K562 (cell line): Measurements from ENCODE around the gene SPTA1. TPM values are rescaled to one million over a fixed set of nuclear protein-coding genes. Genes with fewer than 3 reads are reported as not detected.
A peak's percentile ranks its signal among the peaks of the same experiment; 100 is the strongest.

ENCODE experiments used
- ATAC-seq: fragments of 200-7000 bp; cut with Tn5 transposase; 3 replicates; pipeline ENCODE4 v1.9.1; 2020; ENCODE audit warnings: moderate library complexity
- BruUV-seq: library from RNA; stranded (reverse); fragments of 400-500 nt; replicated peaks from 2 replicates; lab custom pipeline; 2021; lab: Mats Ljungman, UMichigan
- CTCF ChIA-PET: fragments of 300-600 bp; formaldehyde crosslinking; extraction: SDS; loops from one replicate; lab custom pipeline; 2021; ENCODE audit warnings: low intra/inter-chr PET ratio; lab: Yijun Ruan, JAX
- POLR2A ChIA-PET: fragments of 300-600, 350-650 bp; sonication (Branson Sonifier 250); formaldehyde crosslinking; extraction: SDS; loops from one replicate; lab custom pipeline; 2021; ENCODE audit warnings: antibody characterized with exemption, inconsistent platforms; lab: Yijun Ruan, JAX
- DNase-seq, 4 experiments: peaks; one replicate each; pipeline versions ENCODE4 v3.0.0 to v3.0.0-alpha.2; 2011 to 2018; ENCODE audit warnings: low spot score in 3 of 4, mixed read lengths in 3 of 4; ENCODE audit errors: extremely low read depth in 1 of 4
- FAIRE-seq: peaks from 2 replicates; lab custom pipeline; 2011; peaks lifted over from hg19 to GRCh38; lab: Jason Lieb, UNC
- H2AFZ ChIP-seq: 2 replicates; pipeline ENCODE4 v1.6.0; 2011; ENCODE audit warnings: low read depth, low read length, control low read depth, inconsistent platforms
- H3K27ac ChIP-seq: fragments of 200-600 bp; 3 replicates; pipeline ENCODE4 v1.8.0; 2011; ENCODE audit warnings: low read depth, mild to moderate bottlenecking, control low read depth, inconsistent platforms, low read length, moderate library complexity, mixed read lengths; ENCODE audit errors: extremely low read depth
- H3K27me3 ChIP-seq, 2 experiments: fragments of 300-600 bp in 1 of 2; 2 replicates in 1 of 2; 3 replicates in 1 of 2; pipeline versions ENCODE4 v1.6.0 to v1.8.0; 2011; ENCODE audit warnings: inconsistent platforms in 2 of 2, low read length in 2 of 2, mild to moderate bottlenecking in 1 of 2, mixed read lengths in 1 of 2, moderate library complexity in 1 of 2; ENCODE audit not compliant: control insufficient read depth in 2 of 2, insufficient read depth in 2 of 2
- H3K36me3 ChIP-seq: fragments of 300-600 bp; 3 replicates; pipeline ENCODE4 v1.8.0; 2011; ENCODE audit warnings: mild to moderate bottlenecking, low read length, inconsistent platforms; ENCODE audit not compliant: control insufficient read depth, insufficient read depth
- H3K4me1 ChIP-seq, 2 experiments: fragments of 200-600 bp in 1 of 2; replicated peaks in 1 of 2; 2 replicates in 1 of 2; 3 replicates in 1 of 2; pipeline versions ENCODE4 v1.5.1 to v1.8.0; 2011; ENCODE audit warnings: inconsistent platforms in 2 of 2, low read length in 2 of 2, mild to moderate bottlenecking in 1 of 2, mixed read lengths in 1 of 2, moderate library complexity in 1 of 2; ENCODE audit not compliant: control insufficient read depth in 2 of 2, insufficient read depth in 2 of 2
- H3K4me2 ChIP-seq: 2 replicates; pipeline ENCODE4 v1.6.1; 2011; ENCODE audit warnings: low read length, control low read depth, inconsistent platforms, mixed read lengths; ENCODE audit not compliant: insufficient read depth
- H3K4me3 ChIP-seq: fragments of 200-600 bp; sonication (generic), shearing (Covaris generic); 2 replicates; pipeline ENCODE4 v1.5.1; 2016; ENCODE audit warnings: control low read depth, inconsistent platforms
- H3K79me2 ChIP-seq: fragments of 200-600 bp; 3 replicates; pipeline ENCODE4 v1.8.0; 2011; ENCODE audit warnings: low read length, inconsistent platforms; ENCODE audit not compliant: control insufficient read depth, insufficient read depth
- H3K9ac ChIP-seq, 2 experiments: 2 replicates each; pipeline versions ENCODE4 v1.6.0 to v1.6.1; 2011; ENCODE audit warnings: low read depth in 2 of 2, low read length in 2 of 2, control low read depth in 1 of 2, inconsistent platforms in 1 of 2, mild to moderate bottlenecking in 1 of 2, mixed read lengths in 1 of 2; ENCODE audit not compliant: insufficient read depth in 1 of 2
- H3K9me1 ChIP-seq: one replicate; pipeline ENCODE4 v1.6.0; 2011; ENCODE audit warnings: inconsistent platforms, mild to moderate bottlenecking, low read length, moderate library complexity; ENCODE audit not compliant: control insufficient read depth, insufficient read depth
- H3K9me3 ChIP-seq: replicated peaks from 2 replicates; pipeline ENCODE4 v1.5.1; 2011; ENCODE audit warnings: low read depth, low read length, inconsistent platforms; ENCODE audit not compliant: control insufficient read depth, insufficient read depth
- H4K20me1 ChIP-seq: replicated peaks from 2 replicates; pipeline ENCODE4 v1.6.1; 2011; ENCODE audit warnings: low read length, inconsistent platforms, mixed read lengths; ENCODE audit not compliant: control insufficient read depth, insufficient read depth
- C11orf30 ChIP-seq: fragments of 450-650 bp; IDR thresholded peaks from 2 replicates; pipeline ENCODE4 v1.6.1; 2016; ENCODE audit warnings: low read depth, mild to moderate bottlenecking
- ETV1 ChIP-seq: fragments of 450-650 bp; conservative IDR thresholded peaks from 2 replicates; pipeline ENCODE4 v1.6.1; 2016; ENCODE audit warnings: missing genetic modification characterization, control low read depth, low read depth, missing compliant biosample characterization
- HCFC1 ChIP-seq: IDR thresholded peaks from 2 replicates; pipeline ENCODE4 v1.6.1; 2012; ENCODE audit warnings: low read depth, low read length, improper control_type of control experiment
- HMG20A ChIP-seq: fragments of 450-650 bp; formaldehyde crosslinking; conservative IDR thresholded peaks from 2 replicates; pipeline ENCODE4 v1.4.0; 2020; ENCODE audit warnings: mild to moderate bottlenecking, mixed read lengths
- IRF2 ChIP-seq: sonication (generic); formaldehyde crosslinking; IDR thresholded peaks from 2 replicates; pipeline ENCODE4 v1.8.1; 2022; ENCODE audit warnings: mild to moderate bottlenecking, missing genetic modification reagents
- KDM5B ChIP-seq: fragments of 200-600 bp; sonication (generic); IDR thresholded peaks from 2 replicates; pipeline ENCODE4 v1.6.1; 2012; ENCODE audit warnings: low read depth, mild to moderate bottlenecking, moderate library complexity, low read length, control low read depth, inconsistent platforms; ENCODE audit not compliant: insufficient replicate concordance
- MAFG ChIP-seq: fragments of 450-650 bp; conservative IDR thresholded peaks from 2 replicates; pipeline ENCODE4 v1.6.1; 2016; ENCODE audit warnings: missing genetic modification characterization, missing compliant biosample characterization
- NBN ChIP-seq: fragments of 450-650 bp; IDR thresholded peaks from 2 replicates; pipeline ENCODE4 v1.6.1; 2016; ENCODE audit warnings: low read depth, mild to moderate bottlenecking
- NELFE ChIP-seq: IDR thresholded peaks from 2 replicates; pipeline ENCODE4 v1.6.1; 2011; ENCODE audit warnings: mild to moderate bottlenecking; ENCODE audit not compliant: insufficient read depth, insufficient read length
- NEUROD1 ChIP-seq: fragments of 150-350 bp; IDR thresholded peaks from 2 replicates; pipeline ENCODE4 v1.6.1; 2014; ENCODE audit warnings: borderline replicate concordance, low read length, low read depth; ENCODE audit not compliant: partially characterized antibody
- SMARCA5 ChIP-seq: fragments of 450-650 bp; IDR thresholded peaks from 2 replicates; pipeline ENCODE4 v1.6.1; 2016
- TCF7L2 ChIP-seq: fragments of 150-350 bp; IDR thresholded peaks from 2 replicates; pipeline ENCODE4 v1.6.1; 2016; ENCODE audit warnings: low read depth, mild to moderate bottlenecking, low read length, moderate library complexity
- ZNF316 ChIP-seq: fragments of 450-650 bp; IDR thresholded peaks from 2 replicates; pipeline ENCODE4 v1.6.1; 2016
- ZNF507 ChIP-seq: conservative IDR thresholded peaks from 2 replicates; pipeline ENCODE4 v1.6.1; 2017; ENCODE audit warnings: missing genetic modification characterization, missing compliant biosample characterization
- in situ Hi-C: fragments of 300-500 bp; cut with MboI; formaldehyde crosslinking; loops from 4 replicates; pipeline ENCODE4 v1.15.0; 2018; ENCODE audit warnings: inconsistent platforms, mixed read lengths
- intact Hi-C: fragments of 100-400 bp; cut with micrococcal nuclease; formaldehyde crosslinking; loops from 2 replicates; pipeline ENCODE4 v1.14.2; 2022
- polyA plus RNA-seq, 8 experiments: library from polyadenylated mRNA; depleted of rRNA in 4 of 8; stranded (reverse) in 5 of 8; unstranded in 3 of 8; fragments of >200 nt; fragmentation: Nextera tagmentation in 2 of 8; fragmentation: Illumina TruSeq in 1 of 8; extraction: Ambion mirVana in 2 of 8; extraction: Trizol in 1 of 8; gene quantifications; 2 replicates each; pipeline versions ENCODE4 v1.2.1 to v1.2.3, GENCODE V29; 2011 to 2014; ENCODE audit warnings: inconsistent platforms in 1 of 8, missing spikeins in 1 of 8
- total RNA-seq, 7 experiments: library from RNA; depleted of rRNA in 6 of 7; stranded (reverse); fragments of >200 nt in 6 of 7; fragmentation: Illumina TruSeq in 2 of 7; extraction: Trizol in 2 of 7; gene quantifications; 2 replicates each; pipeline versions ENCODE4 v1.2.1 to v1.2.3, GENCODE V29; 2011 to 2021; ENCODE audit warnings: low replicate concordance in 1 of 7
- TF ChIP-seq, protein P1 (sequence below): fragments of 250-450 bp; sonication (Bioruptor Pico); IDR thresholded peaks from 2 replicates; pipeline ENCODE4 v1.9.0; 2021; ENCODE audit warnings: mild to moderate bottlenecking, inconsistent platforms
- TF ChIP-seq, protein P2 (sequence below): fragments of 450-650 bp; IDR thresholded peaks from one replicate; pipeline ENCODE4 v1.6.1; 2018; ENCODE audit warnings: mild to moderate bottlenecking, moderate library complexity; ENCODE audit not compliant: partially characterized antibody

The SPTA1 gene
- total and polyA plus RNA-seq, 9 of the 15 experiments (the other 6 are each of a cell fraction or from before 2014, with no cell fraction given), result 11.0 to 62.1 (median 45.9) TPM

DNA sequence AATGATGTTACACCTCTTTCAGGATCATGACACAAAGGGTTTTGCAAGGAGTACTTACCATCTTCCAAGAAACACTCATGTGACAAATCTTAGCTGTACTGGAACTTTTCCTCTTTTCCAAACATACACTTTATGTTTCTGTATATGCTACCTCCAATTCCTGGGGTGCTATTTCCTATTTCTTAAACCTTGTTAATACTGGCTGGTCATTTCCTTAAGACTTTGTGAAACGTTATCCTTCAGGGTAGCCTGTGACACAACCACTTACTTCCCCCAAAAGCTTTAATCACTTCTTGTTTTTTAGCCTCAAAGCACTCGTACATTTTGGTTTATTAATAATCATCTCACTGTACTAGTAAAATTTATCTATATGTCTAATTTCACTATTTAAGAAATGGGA lies 42.1 kb downstream of the SPTA1 start (continued):
- TF ChIP-seq, protein P1, sequence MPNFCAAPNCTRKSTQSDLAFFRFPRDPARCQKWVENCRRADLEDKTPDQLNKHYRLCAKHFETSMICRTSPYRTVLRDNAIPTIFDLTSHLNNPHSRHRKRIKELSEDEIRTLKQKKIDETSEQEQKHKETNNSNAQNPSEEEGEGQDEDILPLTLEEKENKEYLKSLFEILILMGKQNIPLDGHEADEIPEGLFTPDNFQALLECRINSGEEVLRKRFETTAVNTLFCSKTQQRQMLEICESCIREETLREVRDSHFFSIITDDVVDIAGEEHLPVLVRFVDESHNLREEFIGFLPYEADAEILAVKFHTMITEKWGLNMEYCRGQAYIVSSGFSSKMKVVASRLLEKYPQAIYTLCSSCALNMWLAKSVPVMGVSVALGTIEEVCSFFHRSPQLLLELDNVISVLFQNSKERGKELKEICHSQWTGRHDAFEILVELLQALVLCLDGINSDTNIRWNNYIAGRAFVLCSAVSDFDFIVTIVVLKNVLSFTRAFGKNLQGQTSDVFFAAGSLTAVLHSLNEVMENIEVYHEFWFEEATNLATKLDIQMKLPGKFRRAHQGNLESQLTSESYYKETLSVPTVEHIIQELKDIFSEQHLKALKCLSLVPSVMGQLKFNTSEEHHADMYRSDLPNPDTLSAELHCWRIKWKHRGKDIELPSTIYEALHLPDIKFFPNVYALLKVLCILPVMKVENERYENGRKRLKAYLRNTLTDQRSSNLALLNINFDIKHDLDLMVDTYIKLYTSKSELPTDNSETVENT (CRISPR knock-in tag), result no peak
- TF ChIP-seq HMG20A (CRISPR knock-in tag), result no peak
- TF ChIP-seq NELFE, result no peak
- no peak for TF ChIP-seq IRF2
- no peak for TF ChIP-seq ETV1 (tag)
- TF ChIP-seq HCFC1, result no peak
- TF ChIP-seq, protein P2, sequence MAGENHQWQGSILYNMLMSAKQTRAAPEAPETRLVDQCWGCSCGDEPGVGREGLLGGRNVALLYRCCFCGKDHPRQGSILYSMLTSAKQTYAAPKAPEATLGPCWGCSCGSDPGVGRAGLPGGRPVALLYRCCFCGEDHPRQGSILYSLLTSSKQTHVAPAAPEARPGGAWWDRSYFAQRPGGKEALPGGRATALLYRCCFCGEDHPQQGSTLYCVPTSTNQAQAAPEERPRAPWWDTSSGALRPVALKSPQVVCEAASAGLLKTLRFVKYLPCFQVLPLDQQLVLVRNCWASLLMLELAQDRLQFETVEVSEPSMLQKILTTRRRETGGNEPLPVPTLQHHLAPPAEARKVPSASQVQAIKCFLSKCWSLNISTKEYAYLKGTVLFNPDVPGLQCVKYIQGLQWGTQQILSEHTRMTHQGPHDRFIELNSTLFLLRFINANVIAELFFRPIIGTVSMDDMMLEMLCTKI, result no peak

DNA sequence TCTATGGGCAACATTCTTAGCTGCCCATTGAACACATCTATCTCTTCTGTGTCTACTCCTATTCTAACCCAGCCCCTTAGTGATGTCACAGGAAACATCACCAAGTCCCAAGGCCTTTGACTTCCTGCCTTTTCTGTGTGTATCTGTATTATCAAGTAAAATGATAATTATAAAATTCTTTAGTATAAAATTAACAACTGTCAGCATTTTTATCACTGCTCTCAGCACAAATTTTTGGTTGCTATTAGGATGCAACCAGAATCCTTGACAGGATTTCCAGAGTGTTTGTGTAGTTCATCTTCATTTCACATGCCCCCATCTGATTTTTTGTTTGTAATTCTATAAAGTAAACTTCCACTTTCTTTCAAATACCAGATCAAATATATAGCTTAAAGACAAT lies 47.6 kb downstream of the SPTA1 start:
- intact Hi-C loops (no loop called here), in situ Hi-C loops (no loop called here)
- no peak overlapping the region for H3K9ac ChIP-seq
- no peaks in the 10 kb centered on the region for H3K79me2 ChIP-seq
- H2AFZ ChIP-seq, result no peak overlapping the region
- FAIRE-seq, result no peak
- POLR2A ChIA-PET, result interaction anchor here (0.6 to 1.0 kb wide), 2 partner anchors 12 to 97 kb away, joined by 3 read pairs; no protein-coding TSS in a partner anchor
- H3K4me1 ChIP-seq, result no peaks in the 10 kb centered on the region
- H3K27me3 ChIP-seq, result no peaks in the 10 kb centered on the region
- no peaks in the 10 kb centered on the region for H3K9me1 ChIP-seq
- H3K27ac ChIP-seq, result no peak overlapping the region
- H4K20me1 ChIP-seq, result no peaks in the 10 kb centered on the region
- no peak overlapping the region for H3K4me2 ChIP-seq
- no peak for DNase-seq
- no peak for ATAC-seq
- H3K36me3 ChIP-seq, result peaks cover 80% of the 10 kb centered on the region
- H3K9me3 ChIP-seq, result no peaks in the 10 kb centered on the region
- CTCF ChIA-PET, result no interaction called here
- no peak overlapping the region for H3K4me3 ChIP-seq
- no TSS peak for BruUV-seq
- TF ChIP-seq ZNF507, result no peak
- peak; percentile 45; the same call in 1 of the 2 replicates for TF ChIP-seq C11orf30
- no peak for TF ChIP-seq KDM5B
- no peak for TF ChIP-seq NEUROD1
- TF ChIP-seq SMARCA5, result no peak
- TF ChIP-seq TCF7L2, result no peak
- TF ChIP-seq NBN, result no peak
- peak; percentile 49; the same call in 1 of the 2 replicates for TF ChIP-seq MAFG (tag)
- peak; percentile 78 for TF ChIP-seq ZNF316
